Cardiac muscle cell (in vitro differentiated cells and primary cell): ENCODE data around the gene NPFF. TPM values are rescaled to one million over a fixed set of nuclear protein-coding genes. Genes with fewer than 3 reads are reported as not detected.

Source experiments
- DNase-seq, 2 donors: peaks; one replicate each; pipeline versions ENCODE4 v3.0.0 to v3.0.0-alpha.2; 2010 to 2017; ENCODE audit warnings: low read depth in 1 of 2, low spot score in 1 of 2
- H3K27ac ChIP-seq: fragments of 200-600 bp; sonication (generic); 2 replicates; pipeline ENCODE4 v1.5.1; 2016
- H3K27me3 ChIP-seq: fragments of 200-600 bp; sonication (generic); 2 replicates; pipeline ENCODE4 v1.6.0; 2016; ENCODE audit warnings: control low read depth
- H3K36me3 ChIP-seq: fragments of 200-600 bp; sonication (generic); 2 replicates; pipeline ENCODE4 v1.5.1; 2016; ENCODE audit warnings: control low read depth
- H3K4me1 ChIP-seq: fragments of 200-600 bp; sonication (generic); 2 replicates; pipeline ENCODE4 v1.8.1; 2017; ENCODE audit warnings: low read depth, mild to moderate bottlenecking, mixed run types
- H3K4me3 ChIP-seq: fragments of 200-600 bp; sonication (generic); 2 replicates; pipeline ENCODE4 v1.5.1; 2016; ENCODE audit warnings: mild to moderate bottlenecking
- H3K9me3 ChIP-seq: fragments of 200-600 bp; sonication (generic); 2 replicates; pipeline ENCODE4 v1.5.1; 2017; ENCODE audit warnings: low read depth, mild to moderate bottlenecking, control low read depth
- CTCF ChIP-seq: IDR thresholded peaks from 2 replicates; pipeline ENCODE4 v1.5.1; 2012; ENCODE audit warnings: low read depth, mild to moderate bottlenecking, low read length
- polyA plus RNA-seq: library from polyadenylated mRNA; unstranded; fragments of >200 nt; fragmentation: Nextera tagmentation; extraction: Ambion mirVana; gene quantifications from 2 replicates; pipeline ENCODE4 v1.2.1, GENCODE V29; 2016
- total RNA-seq: library from RNA; depleted of rRNA; stranded (reverse); fragments of >200 nt; gene quantifications from 2 replicates; pipeline ENCODE4 v1.2.3, GENCODE V29; 2016

Gene NPFF
- total and polyA plus RNA-seq, 2 experiments from 2014 or later: not detected

GRCh38 chr12:53543539-53543938 lies 36.3 kb upstream of the NPFF start:
- H3K9me3 ChIP-seq: no peaks in the 10 kb centered on the region
- peak; percentile 97 for TF ChIP-seq CTCF
- DNase-seq: peak; percentile 70 to 84
- no peaks in the 10 kb centered on the region for H3K27me3 ChIP-seq
- peaks cover 23% of the 10 kb centered on the region for H3K36me3 ChIP-seq
- no peak overlapping the region for H3K4me3 ChIP-seq
- peak overlapping the region; percentile 40 for H3K27ac ChIP-seq
- no peaks in the 10 kb centered on the region for H3K4me1 ChIP-seq

- no peaks in the 10 kb centered on the region for H3K27me3 ChIP-seq
- no peaks in the 10 kb centered on the region for H3K9me3 ChIP-seq
- H3K36me3 ChIP-seq: peaks cover 38% of the 10 kb centered on the region
- H3K4me1 ChIP-seq: no peaks in the 10 kb centered on the region
- no peak for DNase-seq
- no peak overlapping the region for H3K4me3 ChIP-seq
- TF ChIP-seq CTCF: no peak
- H3K27ac ChIP-seq: no peak overlapping the region
Observed at GRCh38 chr12:53539526-53539925, 32.2 kb upstream of the NPFF start.

GRCh38 chr12:53538209-53538689 lies 31.0 kb upstream of the NPFF start:
- DNase-seq: peak in 1 of 2 donors; percentile 93
- no peaks in the 10 kb centered on the region for H3K4me1 ChIP-seq
- H3K27ac ChIP-seq: no peak overlapping the region
- no peak for TF ChIP-seq CTCF
- no peak overlapping the region for H3K4me3 ChIP-seq
- no peaks in the 10 kb centered on the region for H3K9me3 ChIP-seq
- H3K36me3 ChIP-seq: peaks cover 51% of the 10 kb centered on the region
- H3K27me3 ChIP-seq: no peaks in the 10 kb centered on the region

- no peaks in the 10 kb centered on the region for H3K4me1 ChIP-seq
- no peak for TF ChIP-seq CTCF
- DNase-seq: no peak
- H3K4me3 ChIP-seq: no peak overlapping the region
- peaks cover 51% of the 10 kb centered on the region for H3K36me3 ChIP-seq
- no peaks in the 10 kb centered on the region for H3K9me3 ChIP-seq
- no peak overlapping the region for H3K27ac ChIP-seq
- H3K27me3 ChIP-seq: no peaks in the 10 kb centered on the region
Observed at GRCh38 chr12:53536962-53537361, 29.7 kb upstream of the NPFF start.

- Histone ChIP-seq H3K4me3 (no peak overlapping the region), H3K27ac (no peak overlapping the region), H3K27me3 (no peaks in the 10 kb centered on the region), H3K9me3 (no peaks in the 10 kb centered on the region), H3K36me3 (peaks cover 58% of the 10 kb centered on the region), H3K4me1 (no peaks in the 10 kb centered on the region)
- TF ChIP-seq CTCF: no peak
- DNase-seq: no peak
Observed at GRCh38 chr12:53533471-53533870, 26.2 kb upstream of the NPFF start.
